GM12878 (cell line): ENCODE measurements around the gene SPAG9. TPM values are rescaled to one million over a fixed set of nuclear protein-coding genes. Genes with fewer than 3 reads are reported as not detected.
A peak's percentile ranks its signal among the peaks of the same experiment; 100 is the strongest.

Source experiments
- ATF7 ChIP-seq: fragments of 450-650 bp; IDR thresholded peaks from 2 replicates; pipeline ENCODE4 v1.6.1; 2016; ENCODE audit warnings: low read depth, mild to moderate bottlenecking
- BCLAF1 ChIP-seq: fragments of 450-650 bp; IDR thresholded peaks from 2 replicates; pipeline ENCODE4 v1.6.1; 2017; ENCODE audit warnings: antibody characterized with exemption, mild to moderate bottlenecking, moderate library complexity
- EZH2 ChIP-seq: IDR thresholded peaks from 2 replicates; pipeline ENCODE4 v1.6.1; 2012; ENCODE audit warnings: low read depth, mild to moderate bottlenecking, control low read depth, inconsistent platforms, low read length, borderline replicate concordance; ENCODE audit not compliant: control insufficient read depth
- GABPA ChIP-seq: IDR thresholded peaks from 2 replicates; pipeline ENCODE4 v1.6.1; 2014; ENCODE audit warnings: antibody characterized with exemption, low read depth, mild to moderate bottlenecking, inconsistent platforms
- JUNB ChIP-seq: IDR thresholded peaks from 2 replicates; pipeline ENCODE4 v1.6.1; 2016; ENCODE audit warnings: antibody characterized with exemption, mild to moderate bottlenecking
- POU2F2 ChIP-seq: IDR thresholded peaks from 3 replicates; pipeline ENCODE4 v1.6.1; 2011; ENCODE audit warnings: low read depth, mild to moderate bottlenecking, low read length, borderline replicate concordance
- RB1 ChIP-seq: fragments of 450-650 bp; formaldehyde crosslinking; IDR thresholded peaks from 2 replicates; pipeline ENCODE4 v1.6.1; 2017; ENCODE audit warnings: mild to moderate bottlenecking, borderline replicate concordance
- REST ChIP-seq: IDR thresholded peaks from 2 replicates; pipeline ENCODE4 v1.6.1; 2012; ENCODE audit warnings: mild to moderate bottlenecking, low read depth, low read length
- SMAD1 ChIP-seq: fragments of 450-650 bp; IDR thresholded peaks from 2 replicates; pipeline ENCODE4 v1.6.1; 2018; ENCODE audit warnings: mild to moderate bottlenecking, low read depth; ENCODE audit not compliant: partially characterized antibody
- SP1 ChIP-seq: IDR thresholded peaks from one replicate; pipeline ENCODE4 v1.6.1; 2011; ENCODE audit warnings: low read depth, low read length
- SPI1 ChIP-seq: IDR thresholded peaks from 2 replicates; pipeline ENCODE4 v1.6.1; 2011; ENCODE audit warnings: low read depth, mild to moderate bottlenecking, low read length, moderate library complexity, borderline replicate concordance; ENCODE audit not compliant: insufficient read depth
- SREBF2 ChIP-seq: IDR thresholded peaks from 2 replicates; pipeline ENCODE4 v1.6.1; 2012; ENCODE audit warnings: mild to moderate bottlenecking, low read length
- STAT1 ChIP-seq: fragments of 450-650 bp; conservative IDR thresholded peaks from 2 replicates; pipeline ENCODE4 v1.6.1; 2014; ENCODE audit warnings: antibody characterized with exemption, mild to moderate bottlenecking
- SUPT20H ChIP-seq: IDR thresholded peaks from 2 replicates; pipeline ENCODE4 v1.6.1; 2011; ENCODE audit warnings: low read depth, mild to moderate bottlenecking, low read length, moderate library complexity, borderline replicate concordance; ENCODE audit not compliant: control insufficient read depth
- TCF12 ChIP-seq: IDR thresholded peaks from 2 replicates; pipeline ENCODE4 v1.6.1; 2011; ENCODE audit warnings: low read depth, mild to moderate bottlenecking, low read length
- USF1 ChIP-seq: IDR thresholded peaks from 2 replicates; pipeline ENCODE4 v1.6.1; 2011; ENCODE audit warnings: borderline replicate concordance, low read depth, mild to moderate bottlenecking, moderate library complexity, mixed read lengths, low read length; ENCODE audit not compliant: insufficient read depth; ENCODE audit errors: extremely low read length
- WRNIP1 ChIP-seq: IDR thresholded peaks from 2 replicates; pipeline ENCODE4 v1.6.1; 2011; ENCODE audit warnings: low read depth, low read length, improper control_type of control experiment, borderline replicate concordance
- ZNF207 ChIP-seq: fragments of 450-650 bp; IDR thresholded peaks from 2 replicates; pipeline ENCODE4 v1.6.1; 2014; ENCODE audit warnings: antibody characterized with exemption, mild to moderate bottlenecking, borderline replicate concordance
- ZNF24 ChIP-seq: fragments of 450-650 bp; IDR thresholded peaks from 2 replicates; pipeline ENCODE4 v1.6.1; 2017; ENCODE audit warnings: antibody characterized with exemption, mild to moderate bottlenecking
- ZNF384 ChIP-seq: IDR thresholded peaks from 2 replicates; pipeline ENCODE4 v1.6.1; 2012; ENCODE audit warnings: low read depth, mild to moderate bottlenecking, low read length, improper control_type of control experiment, borderline replicate concordance
- ZZZ3 ChIP-seq: IDR thresholded peaks from 2 replicates; pipeline ENCODE4 v1.6.1; 2011; ENCODE audit warnings: low read depth; ENCODE audit not compliant: control insufficient read depth, insufficient read length
- polyA plus RNA-seq, 11 experiments: library from polyadenylated mRNA; depleted of rRNA in 4 of 11; unstranded in 6 of 11; stranded (reverse) in 5 of 11; fragments of >200 nt; fragmentation: Nextera tagmentation in 4 of 11; fragmentation: Illumina TruSeq in 1 of 11; extraction: Ambion mirVana in 4 of 11; extraction: Trizol in 1 of 11; gene quantifications; 1 replicate in 1 of 11; 2 replicates in 10 of 11; pipeline versions ENCODE4 v1.2.1 to v1.2.3, GENCODE V29; 2011 to 2016; ENCODE audit warnings: inconsistent platforms in 2 of 11, missing spikeins in 2 of 11, low read depth in 1 of 11
- total RNA-seq, 4 experiments: library from RNA; depleted of rRNA in 3 of 4; stranded (reverse); fragments of >200 nt in 3 of 4; fragmentation: Illumina TruSeq in 1 of 4; extraction: Trizol in 1 of 4; gene quantifications; 2 replicates each; pipeline versions ENCODE4 v1.2.1 to v1.2.3, GENCODE V29; 2013 to 2021

The SPAG9 gene
- total and polyA plus RNA-seq, 10 of the 15 experiments (the other 5 are each of a cell fraction or from before 2014, with no cell fraction given): 6.6 to 42.0 (median 24.9) TPM

- peak; percentile 42; the same call in 1 of the 2 replicates for TF ChIP-seq TCF12
- TF ChIP-seq ZNF384: no peak
- no peak for TF ChIP-seq SPI1
- no peak for TF ChIP-seq SUPT20H
- no peak for TF ChIP-seq SP1
- peak; percentile 45; the same call in 1 of the 2 replicates for TF ChIP-seq JUNB
- TF ChIP-seq POU2F2: no peak; the same call in 2 of the 3 replicates
- TF ChIP-seq ZZZ3: no peak
- TF ChIP-seq SMAD1: peak; percentile 31
- no peak for TF ChIP-seq SREBF2
- peak; percentile 89 for TF ChIP-seq ATF7
- TF ChIP-seq ZNF207: no peak
- TF ChIP-seq GABPA: no peak
- 0 out of 2 replicates have a peak, but pooled peaks have one; percentile 71 for TF ChIP-seq WRNIP1
- TF ChIP-seq USF1: peak; percentile 90
- TF ChIP-seq ZNF24: no peak
- no peak for TF ChIP-seq REST
- no peak for TF ChIP-seq EZH2
- TF ChIP-seq STAT1: no peak
- no peak for TF ChIP-seq RB1
- no peak for TF ChIP-seq BCLAF1
Measured at GRCh38 chr17:51121620-51122472, 1.2 kb upstream of the SPAG9 start (continued).
